Mucosa of gallbladder (tissue), 1 donor: ENCODE measurements around the gene PHETA1. TPM values are rescaled to one million over a fixed set of nuclear protein-coding genes. Genes with fewer than 3 reads are reported as not detected.
A peak's percentile ranks its signal among the peaks of the same experiment; 100 is the strongest.

Experiments used
- DNase-seq: peaks from one replicate; pipeline ENCODE4 v3.0.0-alpha.2; 2020; ENCODE audit warnings: low spot score
- total RNA-seq: library from RNA; stranded (reverse); gene quantifications from one replicate; pipeline ENCODE4 v1.2.1, GENCODE V29; 2021
- donor health status: DM: no; HTN: no; CAD: no.

The PHETA1 gene
- total RNA-seq, 1 donor from 2014 or later = 24.1 TPM

- no peak for DNase-seq
Measured at GRCh38 chr12:111322336-111323250, 46.3 kb downstream of the PHETA1 start.

- DNase-seq = no peak
Measured at GRCh38 chr12:111321317-111321716, 47.6 kb downstream of the PHETA1 start.

- DNase-seq = no peak
Measured at GRCh38 chr12:111320258-111321050, 48.4 kb downstream of the PHETA1 start.

- DNase-seq = no peak
Measured at GRCh38 chr12:111319600-111320257, 49.2 kb downstream of the PHETA1 start.

- no peak for DNase-seq
Measured at GRCh38 chr12:111318450-111318849, 50.4 kb downstream of the PHETA1 start.

GRCh38 chr12:111316671-111317070, 52.2 kb downstream of the PHETA1 start:
- DNase-seq = no peak

GRCh38 chr12:111314953-111315539, 53.8 kb downstream of the PHETA1 start:
- no peak for DNase-seq

- peak; percentile 51 for DNase-seq
Measured at GRCh38 chr12:111313833-111314259, 55.0 kb downstream of the PHETA1 start.

GRCh38 chr12:111312708-111313107, 56.2 kb downstream of the PHETA1 start:
- DNase-seq = no peak

GRCh38 chr12:111312016-111312415, 56.9 kb downstream of the PHETA1 start:
- DNase-seq = no peak

- no peak for DNase-seq
Measured at GRCh38 chr12:111311011-111311410, 57.9 kb downstream of the PHETA1 start.

Other genes with a start within 250 kb of the PHETA1 start
- gene SH2B3, start 36.8 kb upstream of the PHETA1 start, total RNA-seq = 21.8 TPM
- gene ATXN2, start 230.2 kb upstream of the PHETA1 start, total RNA-seq = 63.9 TPM